Erythroblast (primary cell): ENCODE measurements around the gene EFNA3.
"Not testable (repeated sequence)": the region's sequence is repeated elsewhere in the genome, so short reads cannot be mapped to it uniquely, and the experiment has no call there.

Experiments used
- DNase-seq, 2 experiments: peaks; one replicate each; lab custom pipeline; 2025; lab: John Stamatoyannopoulos, UW
- GATA1 ChIP-seq: IDR thresholded peaks from 2 replicates; pipeline ENCODE4 v1.6.1; 2011; ENCODE audit warnings: low read depth, mild to moderate bottlenecking, control low read depth, low read length, moderate library complexity
- POLR2A ChIP-seq: IDR thresholded peaks from 2 replicates; pipeline ENCODE4 v1.6.1; 2011; ENCODE audit warnings: mild to moderate bottlenecking, low read length

The EFNA3 gene

GRCh38 chr1:155108296-155108695 lies 29.7 kb downstream of the EFNA3 start:
- DNase-seq, result no peak
- TF ChIP-seq POLR2A (no peak), GATA1 (no peak)

- TF ChIP-seq GATA1 (no peak), POLR2A (no peak)
- DNase-seq, result no peak
These were observed 31.7 kb downstream of the EFNA3 start for GRCh38 chr1:155110381-155110780.

GRCh38 chr1:155110826-155111225 lies 32.2 kb downstream of the EFNA3 start:
- no peak for TF ChIP-seq GATA1
- no peak for DNase-seq

- TF ChIP-seq POLR2A, result no peak
- TF ChIP-seq GATA1, result no peak
- DNase-seq, result no peak
These were observed 34.9 kb downstream of the EFNA3 start for GRCh38 chr1:155113450-155113980.

- DNase-seq, result no peak
- TF ChIP-seq POLR2A (no peak), GATA1 (no peak)
These were observed 37.6 kb downstream of the EFNA3 start for GRCh38 chr1:155116113-155116764.

- no peak for DNase-seq
These were observed 39.0 kb downstream of the EFNA3 start for GRCh38 chr1:155117610-155118009.

GRCh38 chr1:155118090-155118489 lies 39.5 kb downstream of the EFNA3 start:
- DNase-seq, result not testable (repeated sequence)

More at GRCh38 chr1:155117610-155118009, 39.0 kb downstream of the EFNA3 start:
- TF ChIP-seq POLR2A (no peak), GATA1 (no peak)

- TF ChIP-seq POLR2A, result no peak
- no peak for TF ChIP-seq GATA1
- DNase-seq, result no peak
These were observed 41.6 kb downstream of the EFNA3 start for GRCh38 chr1:155120253-155120652.

- TF ChIP-seq GATA1 (no peak), POLR2A (no peak)
- no peak for DNase-seq
These were observed 42.6 kb downstream of the EFNA3 start for GRCh38 chr1:155121249-155121648.

GRCh38 chr1:155122308-155122707 lies 43.7 kb downstream of the EFNA3 start:
- DNase-seq, result no peak
- TF ChIP-seq GATA1 (no peak), POLR2A (no peak)

GRCh38 chr1:155123801-155124200 lies 45.2 kb downstream of the EFNA3 start:
- no peak for DNase-seq
- TF ChIP-seq POLR2A, result no peak
- TF ChIP-seq GATA1, result no peak

GRCh38 chr1:155124503-155125463 lies 46.1 kb downstream of the EFNA3 start:
- TF ChIP-seq GATA1 (no peak), POLR2A (no peak)
- DNase-seq, result no peak

- no peak for DNase-seq
- TF ChIP-seq POLR2A (no peak), GATA1 (no peak)
These were observed 46.9 kb downstream of the EFNA3 start for GRCh38 chr1:155125511-155125945.

- no peak for DNase-seq
- TF ChIP-seq POLR2A (no peak), GATA1 (no peak)
These were observed 47.4 kb downstream of the EFNA3 start for GRCh38 chr1:155125946-155126555.
